ENCODE measurements around the gene CNTN5. TPM values are rescaled to one million over a fixed set of nuclear protein-coding genes. Genes with fewer than 3 reads are reported as not detected.

CNTN5 gene
- total RNA-seq, 1 experiment from 2014 or later = not detected

DNA sequence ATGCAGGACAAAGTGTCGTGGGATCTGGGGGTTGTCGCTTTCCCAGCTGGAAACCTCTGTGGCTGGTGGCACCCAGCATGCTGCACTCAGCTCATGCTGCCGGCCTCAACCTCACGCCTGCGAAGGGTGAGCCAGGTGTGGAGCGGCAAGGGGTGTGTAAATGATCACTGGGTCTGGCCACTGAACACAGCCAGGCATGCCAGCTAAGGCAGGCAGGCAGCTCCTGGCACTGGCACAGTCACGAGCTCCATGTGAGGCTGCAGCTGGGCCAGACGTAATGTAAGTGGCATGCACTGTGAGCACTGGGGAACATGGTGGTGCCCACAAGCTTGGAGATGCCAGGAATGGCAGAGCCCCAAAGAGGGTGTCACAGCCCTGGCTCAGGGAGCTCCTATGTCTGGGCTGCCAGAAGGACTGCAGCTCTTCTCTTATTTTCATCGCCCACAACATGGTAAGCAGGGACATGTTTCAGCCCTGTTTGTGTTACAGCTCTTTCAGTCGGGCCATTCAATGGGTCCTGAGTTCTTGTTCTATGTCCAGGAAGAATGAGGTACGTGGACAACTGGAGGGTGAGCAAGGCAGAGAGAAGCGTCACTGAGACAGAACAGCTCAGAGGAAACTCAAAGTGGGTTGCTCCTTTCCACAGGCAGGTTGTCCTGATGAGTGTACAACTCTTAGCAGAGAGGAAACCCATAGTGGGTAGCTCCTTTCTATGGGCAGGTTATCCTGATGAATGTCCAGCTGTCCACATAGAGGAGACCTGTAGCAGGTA is 403.8 kb downstream of the CNTN5 start:
- Histone ChIP-seq H3K4me2 (ENCODE audit: low read length) (no peak overlapping the region), H4K20me1 (ENCODE audit: low read length) (no peaks in the 10 kb centered on the region), H3K9ac (ENCODE audit: low read length) (no peak overlapping the region), H3K9me3 (ENCODE audit: low read length) (no peaks in the 10 kb centered on the region), H3K79me2 (ENCODE audit: low read length) (no peaks in the 10 kb centered on the region), H3K36me3 (ENCODE audit: low read depth, low read length) (no peaks in the 10 kb centered on the region), H3K27me3 (ENCODE audit: low read length) (no peaks in the 10 kb centered on the region), H2AFZ (ENCODE audit: low read length) (no peak overlapping the region), H3K4me1 (ENCODE audit: insufficient read depth, low read length) (peaks cover 35% of the 10 kb centered on the region), H3K9me2 (replicated peaks; ENCODE audit: low read length) (no peaks in the 10 kb centered on the region; the same call in 1 of the 2 replicates), H3K4me3 (ENCODE audit: low read length) (no peak overlapping the region), H3K27ac (ENCODE audit: low read length) (no peak overlapping the region), H3F3A (ENCODE audit: low read length, unreplicated experiment) (no peaks in the 10 kb centered on the region)
- no peak for TF ChIP-seq CTCF (conservative IDR thresholded peaks at IDR 0.05; ENCODE audit: low read depth, low read length)
- TF ChIP-seq EZH2 (IDR thresholded peaks at IDR 0.05; ENCODE audit: low read length, unreplicated experiment) = no peak
- no peak for TF ChIP-seq EZH2phosphoT487 (IDR thresholded peaks at IDR 0.05; ENCODE audit: borderline replicate concordance, low read length)
- DNase-seq = no peak
- BruUV-seq (replicated peaks) = no TSS peak
- intact Hi-C loops (cut with micrococcal nuclease) = no loop called here
- ATAC-seq = no peak
- CTCF ChIA-PET = no interaction called here
- POLR2A ChIA-PET (ENCODE audit: unreplicated experiment) = no interaction called here

GRCh38 chr11:99425596-99425995 is 404.8 kb downstream of the CNTN5 start:
- Histone ChIP-seq H3K27me3 (ENCODE audit: low read length) (no peaks in the 10 kb centered on the region), H3K9me3 (ENCODE audit: low read length) (no peaks in the 10 kb centered on the region), H4K20me1 (ENCODE audit: low read length) (no peaks in the 10 kb centered on the region), H3K9me2 (replicated peaks; ENCODE audit: low read length) (no peaks in the 10 kb centered on the region; the same call in 1 of the 2 replicates), H3F3A (ENCODE audit: low read length, unreplicated experiment) (no peaks in the 10 kb centered on the region), H2AFZ (ENCODE audit: low read length) (no peak overlapping the region), H3K27ac (ENCODE audit: low read length) (no peak overlapping the region), H3K4me2 (ENCODE audit: low read length) (no peak overlapping the region), H3K79me2 (ENCODE audit: low read length) (no peaks in the 10 kb centered on the region), H3K36me3 (ENCODE audit: low read depth, low read length) (no peaks in the 10 kb centered on the region), H3K9ac (ENCODE audit: low read length) (no peak overlapping the region), H3K4me3 (ENCODE audit: low read length) (no peak overlapping the region), H3K4me1 (ENCODE audit: insufficient read depth, low read length) (peaks cover 24% of the 10 kb centered on the region)
- CTCF ChIA-PET = no interaction called here
- TF ChIP-seq EZH2phosphoT487 (IDR thresholded peaks at IDR 0.05; ENCODE audit: borderline replicate concordance, low read length) = no peak
- no peak for TF ChIP-seq EZH2 (IDR thresholded peaks at IDR 0.05; ENCODE audit: low read length, unreplicated experiment)
- no peak for TF ChIP-seq CTCF (conservative IDR thresholded peaks at IDR 0.05; ENCODE audit: low read depth, low read length)
- intact Hi-C loops (cut with micrococcal nuclease) = no loop called here
- POLR2A ChIA-PET (ENCODE audit: unreplicated experiment) = no interaction called here
- ATAC-seq (no peak), DNase-seq (no peak)
- no TSS peak for BruUV-seq (replicated peaks)

GRCh38 chr11:99432677-99433076 is 411.9 kb downstream of the CNTN5 start:
- H3K4me2 ChIP-seq (ENCODE audit: low read length) = no peak overlapping the region
- H3K4me3 ChIP-seq (ENCODE audit: low read length) = no peak overlapping the region
- H3F3A ChIP-seq (ENCODE audit: low read length, unreplicated experiment) = no peaks in the 10 kb centered on the region
- no peaks in the 10 kb centered on the region for H3K79me2 ChIP-seq (ENCODE audit: low read length)
- intact Hi-C loops (cut with micrococcal nuclease) = no loop called here
- H3K9me3 ChIP-seq (ENCODE audit: low read length) = no peaks in the 10 kb centered on the region
- no peak overlapping the region for H3K27ac ChIP-seq (ENCODE audit: low read length)
- POLR2A ChIA-PET (ENCODE audit: unreplicated experiment) = no interaction called here
- H2AFZ ChIP-seq (ENCODE audit: low read length) = peak overlapping the region; percentile 28; the same call in 1 of the 2 replicates
- CTCF ChIA-PET = no interaction called here
- no peak for DNase-seq
- H3K9ac ChIP-seq (ENCODE audit: low read length) = no peak overlapping the region
- ATAC-seq = no peak
- no peaks in the 10 kb centered on the region for H3K27me3 ChIP-seq (ENCODE audit: low read length)
- no TSS peak for BruUV-seq (replicated peaks)
- TF ChIP-seq EZH2 (IDR thresholded peaks at IDR 0.05; ENCODE audit: low read length, unreplicated experiment) (no peak), EZH2phosphoT487 (IDR thresholded peaks at IDR 0.05; ENCODE audit: borderline replicate concordance, low read length) (no peak), CTCF (conservative IDR thresholded peaks at IDR 0.05; ENCODE audit: low read depth, low read length) (no peak)
- no peaks in the 10 kb centered on the region for H3K9me2 ChIP-seq (replicated peaks; ENCODE audit: low read length)
- no peaks in the 10 kb centered on the region for H4K20me1 ChIP-seq (ENCODE audit: low read length)
- no peaks in the 10 kb centered on the region for H3K36me3 ChIP-seq (ENCODE audit: low read depth, low read length)
- no peaks in the 10 kb centered on the region for H3K4me1 ChIP-seq (ENCODE audit: insufficient read depth, low read length)
